Astrocyte (in vitro differentiated cells and primary cell): Measurements from ENCODE around the gene BANF2. TPM values are rescaled to one million over a fixed set of nuclear protein-coding genes. Genes with fewer than 3 reads are reported as not detected.

Source experiments
- DNase-seq: peaks from one replicate; pipeline ENCODE4 v3.0.0-alpha.2; 2010; ENCODE audit warnings: low read depth
- FAIRE-seq: peaks from 2 replicates; lab custom pipeline; 2011; peaks lifted over from hg19 to GRCh38; lab: Jason Lieb, UNC
- H2AFZ ChIP-seq: 2 replicates; pipeline ENCODE4 v1.6.0; 2012; ENCODE audit warnings: low read depth, low read length, inconsistent platforms
- H3K27ac ChIP-seq: 2 replicates; pipeline ENCODE4 v1.5.1; 2011; ENCODE audit warnings: low read depth, low read length, inconsistent platforms
- H3K27me3 ChIP-seq: 2 replicates; pipeline ENCODE4 v1.6.0; 2011; ENCODE audit warnings: low read length, inconsistent platforms; ENCODE audit not compliant: insufficient read depth
- H3K36me3 ChIP-seq: 2 replicates; pipeline ENCODE4 v1.5.1; 2011; ENCODE audit warnings: low read length, inconsistent platforms; ENCODE audit not compliant: insufficient read depth
- H3K4me1 ChIP-seq: 2 replicates; pipeline ENCODE4 v1.5.1; 2011; ENCODE audit warnings: low read length, inconsistent platforms; ENCODE audit not compliant: insufficient read depth
- H3K4me2 ChIP-seq: 2 replicates; pipeline ENCODE4 v1.6.0; 2012; ENCODE audit warnings: low read length, inconsistent platforms
- H3K4me3 ChIP-seq: 2 replicates; pipeline ENCODE4 v1.5.1; 2011; ENCODE audit warnings: low read depth, mild to moderate bottlenecking, low read length, inconsistent platforms; ENCODE audit not compliant: insufficient read depth
- H3K79me2 ChIP-seq: 2 replicates; pipeline ENCODE4 v1.6.0; 2012; ENCODE audit warnings: mild to moderate bottlenecking, low read length, inconsistent platforms; ENCODE audit not compliant: insufficient read depth
- H3K9ac ChIP-seq: 2 replicates; pipeline ENCODE4 v1.6.0; 2012; ENCODE audit warnings: mild to moderate bottlenecking, low read length, inconsistent platforms
- H3K9me3 ChIP-seq: 2 replicates; pipeline ENCODE4 v1.5.1; 2012; ENCODE audit warnings: low read depth, mild to moderate bottlenecking, low read length, inconsistent platforms; ENCODE audit not compliant: insufficient read depth
- H4K20me1 ChIP-seq: 2 replicates; pipeline ENCODE4 v1.6.0; 2012; ENCODE audit warnings: low read length, inconsistent platforms; ENCODE audit not compliant: insufficient read depth
- H3K27ac Mint-ChIP-seq: one replicate; pipeline ENCODE4 v1.8.0; 2021; ENCODE audit warnings: mild to moderate bottlenecking, mixed read lengths; ENCODE audit not compliant: unreplicated experiment
- H3K27me3 Mint-ChIP-seq: one replicate; pipeline ENCODE4 v1.8.0; 2021; ENCODE audit warnings: low read depth, mixed read lengths; ENCODE audit not compliant: unreplicated experiment
- H3K36me3 Mint-ChIP-seq: one replicate; pipeline ENCODE4 v1.8.0; 2021; ENCODE audit warnings: low read depth, mixed read lengths; ENCODE audit not compliant: unreplicated experiment
- H3K4me1 Mint-ChIP-seq: one replicate; pipeline ENCODE4 v1.8.0; 2021; ENCODE audit warnings: low read depth, mixed read lengths; ENCODE audit not compliant: unreplicated experiment
- H3K4me3 Mint-ChIP-seq: one replicate; pipeline ENCODE4 v1.8.0; 2021; ENCODE audit warnings: mild to moderate bottlenecking, moderate library complexity, mixed read lengths; ENCODE audit not compliant: unreplicated experiment
- H3K9me3 Mint-ChIP-seq: one replicate; pipeline ENCODE4 v1.8.0; 2021; ENCODE audit warnings: mild to moderate bottlenecking, mixed read lengths; ENCODE audit not compliant: unreplicated experiment
- EZH2 ChIP-seq: IDR thresholded peaks from 2 replicates; pipeline ENCODE4 v1.6.1; 2012; ENCODE audit warnings: mild to moderate bottlenecking, low read length, inconsistent platforms; ENCODE audit not compliant: insufficient read depth
- total RNA-seq: library from RNA; stranded (reverse); gene quantifications from 2 replicates; pipeline ENCODE4 v1.2.1, GENCODE V29; 2021
- TF ChIP-seq, protein P1 (sequence below): IDR thresholded peaks from 2 replicates; pipeline ENCODE4 v1.5.1; 2011; ENCODE audit warnings: low read depth, mild to moderate bottlenecking, inconsistent platforms, low read length, moderate library complexity; ENCODE audit not compliant: insufficient read depth

Gene BANF2
- total RNA-seq, 1 donor from 2014 or later = not detected

DNA sequence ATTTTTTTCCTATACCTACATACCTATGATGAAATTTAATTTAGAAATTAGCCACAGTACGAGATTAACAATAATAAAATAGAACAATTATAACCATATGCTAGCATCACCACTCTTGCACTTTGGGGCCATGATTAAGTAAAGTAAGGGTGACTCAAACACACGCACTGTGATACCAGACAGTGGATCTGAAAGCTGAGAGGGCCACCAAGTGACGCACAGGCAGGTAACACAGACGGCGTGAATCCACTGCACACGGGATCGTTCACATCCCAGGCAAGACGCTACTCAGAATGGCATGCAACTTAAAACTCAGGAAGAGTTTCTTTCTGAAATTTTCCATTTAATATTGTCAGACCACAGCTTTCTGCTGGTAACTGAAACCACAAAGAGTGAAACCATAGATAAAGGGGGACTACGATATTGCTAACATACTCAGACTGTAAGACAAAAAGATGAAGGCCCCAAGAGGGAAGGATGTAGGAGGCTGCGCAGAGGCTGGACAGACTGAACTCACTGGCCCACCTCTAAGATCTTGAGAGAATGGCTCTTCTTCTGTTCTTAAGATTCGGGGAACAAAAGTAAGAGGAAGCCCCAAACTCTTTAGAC lies 35.6 kb upstream of the BANF2 start:
- no peak overlapping the region for H2AFZ ChIP-seq
- peaks cover 2% of the 10 kb centered on the region for H3K9me3 Mint-ChIP-seq
- H3K4me3 ChIP-seq = no peak overlapping the region
- TF ChIP-seq, protein P1, sequence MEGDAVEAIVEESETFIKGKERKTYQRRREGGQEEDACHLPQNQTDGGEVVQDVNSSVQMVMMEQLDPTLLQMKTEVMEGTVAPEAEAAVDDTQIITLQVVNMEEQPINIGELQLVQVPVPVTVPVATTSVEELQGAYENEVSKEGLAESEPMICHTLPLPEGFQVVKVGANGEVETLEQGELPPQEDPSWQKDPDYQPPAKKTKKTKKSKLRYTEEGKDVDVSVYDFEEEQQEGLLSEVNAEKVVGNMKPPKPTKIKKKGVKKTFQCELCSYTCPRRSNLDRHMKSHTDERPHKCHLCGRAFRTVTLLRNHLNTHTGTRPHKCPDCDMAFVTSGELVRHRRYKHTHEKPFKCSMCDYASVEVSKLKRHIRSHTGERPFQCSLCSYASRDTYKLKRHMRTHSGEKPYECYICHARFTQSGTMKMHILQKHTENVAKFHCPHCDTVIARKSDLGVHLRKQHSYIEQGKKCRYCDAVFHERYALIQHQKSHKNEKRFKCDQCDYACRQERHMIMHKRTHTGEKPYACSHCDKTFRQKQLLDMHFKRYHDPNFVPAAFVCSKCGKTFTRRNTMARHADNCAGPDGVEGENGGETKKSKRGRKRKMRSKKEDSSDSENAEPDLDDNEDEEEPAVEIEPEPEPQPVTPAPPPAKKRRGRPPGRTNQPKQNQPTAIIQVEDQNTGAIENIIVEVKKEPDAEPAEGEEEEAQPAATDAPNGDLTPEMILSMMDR = no peak
- no peak for TF ChIP-seq EZH2
- peak overlapping the region; percentile 37 for H3K4me2 ChIP-seq
- FAIRE-seq (no peak), DNase-seq (peak; percentile 46)
- no peaks in the 10 kb centered on the region for H3K9me3 ChIP-seq
- peaks cover 25% of the 10 kb centered on the region for H3K36me3 Mint-ChIP-seq
- H3K9ac ChIP-seq = peak overlapping the region; percentile 31
- peak overlapping the region; percentile 35 for H3K27ac ChIP-seq
- H3K4me1 Mint-ChIP-seq = peaks cover 60% of the 10 kb centered on the region
- peaks cover 99% of the 10 kb centered on the region for H4K20me1 ChIP-seq
- peak overlapping the region; percentile 41 for H3K4me3 Mint-ChIP-seq
- peaks cover 47% of the 10 kb centered on the region for H3K4me1 ChIP-seq
- H3K27ac Mint-ChIP-seq = peak overlapping the region; percentile 38
- H3K36me3 ChIP-seq = peaks cover 20% of the 10 kb centered on the region
- H3K27me3 ChIP-seq = no peaks in the 10 kb centered on the region
- no peaks in the 10 kb centered on the region for H3K27me3 Mint-ChIP-seq
- H3K79me2 ChIP-seq = peaks cover 100% of the 10 kb centered on the region

- Histone ChIP-seq H3K27ac (peak overlapping the region; percentile 10), H3K27me3 (no peaks in the 10 kb centered on the region), H4K20me1 (peaks cover 99% of the 10 kb centered on the region), H2AFZ (no peak overlapping the region), H3K9me3 (no peaks in the 10 kb centered on the region), H3K4me2 (no peak overlapping the region), H3K36me3 (peaks cover 26% of the 10 kb centered on the region), H3K4me3 (no peak overlapping the region), H3K79me2 (peaks cover 100% of the 10 kb centered on the region), H3K9ac (no peak overlapping the region), H3K4me1 (peaks cover 47% of the 10 kb centered on the region)
- Mint-ChIP-seq H3K4me3 (no peak overlapping the region), H3K36me3 (peaks cover 13% of the 10 kb centered on the region), H3K27ac (no peak overlapping the region), H3K27me3 (no peaks in the 10 kb centered on the region), H3K9me3 (no peaks in the 10 kb centered on the region), H3K4me1 (peaks cover 55% of the 10 kb centered on the region)
- FAIRE-seq (no peak), DNase-seq (no peak)
- TF ChIP-seq, protein P1 = no peak
- no peak for TF ChIP-seq EZH2
Measured at GRCh38 chr20:17665756-17666155, 34.0 kb upstream of the BANF2 start.

- FAIRE-seq (no peak), DNase-seq (peak; percentile 52)
- no peak overlapping the region for H2AFZ ChIP-seq
- no peak overlapping the region for H3K4me3 Mint-ChIP-seq
- no peaks in the 10 kb centered on the region for H3K9me3 Mint-ChIP-seq
- H4K20me1 ChIP-seq = peaks cover 99% of the 10 kb centered on the region
- peaks cover 43% of the 10 kb centered on the region for H3K4me1 ChIP-seq
- H3K27me3 Mint-ChIP-seq = no peaks in the 10 kb centered on the region
- H3K36me3 Mint-ChIP-seq = peaks cover 11% of the 10 kb centered on the region
- H3K9me3 ChIP-seq = no peaks in the 10 kb centered on the region
- peak overlapping the region; percentile 10 for H3K27ac ChIP-seq
- no peak overlapping the region for H3K4me3 ChIP-seq
- peaks cover 48% of the 10 kb centered on the region for H3K4me1 Mint-ChIP-seq
- H3K9ac ChIP-seq = peak overlapping the region; percentile 5
- H3K27me3 ChIP-seq = no peaks in the 10 kb centered on the region
- H3K36me3 ChIP-seq = peaks cover 28% of the 10 kb centered on the region
- no peak for TF ChIP-seq EZH2
- TF ChIP-seq, protein P1 = no peak
- H3K79me2 ChIP-seq = peaks cover 100% of the 10 kb centered on the region
- H3K27ac Mint-ChIP-seq = peak overlapping the region; percentile 11
- H3K4me2 ChIP-seq = no peak overlapping the region
Measured at GRCh38 chr20:17666481-17666880, 33.3 kb upstream of the BANF2 start.
